ENCODE data around the gene SNX9.
A peak's percentile ranks its signal among the peaks of the same experiment; 100 is the strongest.

Gene SNX9

DNA sequence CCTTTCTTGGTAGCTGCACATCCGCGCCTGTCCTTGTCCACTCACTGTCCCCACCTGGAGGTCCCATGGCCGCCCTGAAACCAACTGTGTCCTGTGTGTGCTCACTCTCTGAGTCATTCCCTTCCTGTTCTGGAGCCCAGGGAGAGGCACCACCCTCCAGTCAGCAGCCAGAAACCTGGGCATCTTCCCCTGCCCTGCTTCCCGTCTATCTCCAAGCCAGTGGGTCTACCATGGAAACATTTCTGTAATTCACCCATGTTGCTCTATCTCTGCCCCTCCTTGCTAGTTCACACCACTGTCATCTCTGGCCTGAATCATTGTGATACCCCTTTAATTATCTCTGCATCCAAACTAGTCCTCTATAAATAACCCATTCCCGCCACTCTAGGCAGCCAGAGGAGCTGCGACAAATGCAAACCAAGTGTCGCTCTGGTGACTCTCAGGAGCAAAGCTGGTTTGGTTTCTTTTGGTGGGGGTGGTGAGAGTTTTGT, 129.9 kb downstream of the SNX9 start:
- Histone ChIP-seq H3K4me3 (ENCODE audit: low read depth in 1 of 2, low read length in 2 of 2) (no peak overlapping the region), H3K36me3 (ENCODE audit: control insufficient read depth in 1 of 2, insufficient read depth in 2 of 2, low read length in 2 of 2) (no peaks in the 10 kb centered on the region), H3K27me3 (ENCODE audit: low read depth, low read length) (no peaks in the 10 kb centered on the region), H3K27ac (ENCODE audit: low read length) (no peak overlapping the region), H3K4me1 (ENCODE audit: control insufficient read depth in 1 of 2, insufficient read depth in 2 of 2, low read length in 2 of 2) (peaks cover 0 to 4% of the 10 kb centered on the region in 2 donors), H3K9me3 (ENCODE audit: control insufficient read depth in 1 of 2, low read length in 2 of 2) (peaks cover 0 to 4% of the 10 kb centered on the region in 2 donors)

DNA sequence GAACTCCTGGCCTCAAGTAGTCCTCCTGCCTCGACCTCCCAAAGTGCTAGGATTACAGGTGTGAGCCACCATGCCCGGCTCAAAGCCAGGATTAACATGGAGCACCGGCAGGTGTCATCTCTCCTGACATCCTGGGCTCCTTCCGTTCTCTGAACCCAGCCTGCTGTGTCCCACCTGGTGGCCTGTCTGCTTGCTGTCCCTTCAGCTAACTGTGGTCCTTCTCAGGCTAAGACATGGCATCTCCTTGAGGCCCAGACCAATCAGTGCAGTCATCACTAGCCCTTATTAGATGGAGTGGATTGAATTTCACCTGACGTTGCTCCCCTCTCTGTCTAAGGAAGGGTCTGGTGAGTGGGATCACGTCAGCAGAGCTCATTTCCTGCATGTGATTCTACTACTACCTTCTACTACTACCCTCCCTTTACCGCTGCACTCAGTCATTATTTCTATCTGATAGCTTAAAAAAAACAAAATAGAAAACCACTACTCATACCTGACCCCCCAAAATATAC, 130.6 kb downstream of the SNX9 start:
- peak overlapping the region; percentile 56 for H3K27ac ChIP-seq (ENCODE audit: low read length)
- peak overlapping the region; percentile 50 to 56 for H3K4me3 ChIP-seq (ENCODE audit: low read depth in 1 of 2, low read length in 2 of 2)
- peaks cover 2 to 11% of the 10 kb centered on the region in 2 donors for H3K9me3 ChIP-seq (ENCODE audit: control insufficient read depth in 1 of 2, low read length in 2 of 2)
- no peaks in the 10 kb centered on the region for H3K36me3 ChIP-seq (ENCODE audit: control insufficient read depth in 1 of 2, insufficient read depth in 2 of 2, low read length in 2 of 2)
- H3K4me1 ChIP-seq (ENCODE audit: control insufficient read depth in 1 of 2, insufficient read depth in 2 of 2, low read length in 2 of 2), result peaks cover 0 to 4% of the 10 kb centered on the region in 2 donors
- no peaks in the 10 kb centered on the region for H3K27me3 ChIP-seq (ENCODE audit: low read depth, low read length)

DNA sequence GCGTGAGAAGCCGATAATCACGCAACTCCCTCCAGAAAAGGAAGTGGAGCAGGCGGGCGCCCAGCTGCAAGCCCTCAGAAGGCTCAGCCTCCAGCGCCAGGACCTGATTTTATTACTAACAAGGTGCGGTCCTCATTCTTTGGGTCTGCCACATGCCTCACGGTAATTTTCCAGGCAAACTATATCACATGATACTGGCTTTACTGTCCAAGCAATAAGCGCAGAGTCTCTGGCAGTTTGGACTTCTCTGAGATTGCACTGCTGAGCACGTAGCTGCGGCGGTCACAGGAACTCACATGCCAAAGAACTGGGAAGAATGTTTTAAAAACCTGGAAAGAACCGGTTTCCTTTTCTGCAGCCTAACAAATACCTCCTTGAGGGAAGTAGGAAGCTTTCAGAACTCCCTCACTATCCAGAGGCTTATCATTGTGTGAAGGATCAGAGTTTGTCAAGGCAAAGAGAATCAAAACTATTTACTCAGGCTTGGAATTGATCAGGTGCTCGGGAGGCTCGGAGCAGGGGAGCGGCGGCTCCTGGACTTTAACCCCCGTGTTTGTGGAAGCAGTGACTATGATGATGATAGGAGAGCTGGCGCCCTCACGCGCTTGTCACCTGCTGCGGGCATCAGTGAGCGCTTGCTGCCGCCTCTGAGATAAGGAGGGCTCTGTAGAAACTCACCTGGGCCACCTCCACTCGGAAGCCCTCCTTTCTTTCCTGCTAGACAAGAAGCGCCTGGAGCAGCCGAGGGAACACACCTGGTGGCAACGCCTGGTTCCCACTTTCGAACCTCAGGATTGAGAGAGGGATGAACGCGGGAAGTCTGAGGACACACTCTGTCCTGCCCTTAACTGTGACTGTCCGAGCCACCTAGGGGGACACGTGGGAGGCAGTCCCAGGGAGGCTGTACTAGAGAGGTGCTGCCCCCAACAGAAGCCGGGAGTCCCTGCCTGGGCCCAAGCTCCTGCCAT, 131.4 kb downstream of the SNX9 start:
- peak overlapping the region; percentile 50 to 56 for H3K4me3 ChIP-seq (ENCODE audit: low read depth in 1 of 2, low read length in 2 of 2)
- peaks cover 9 to 16% of the 10 kb centered on the region in 2 donors for H3K9me3 ChIP-seq (ENCODE audit: control insufficient read depth in 1 of 2, low read length in 2 of 2)
- no peaks in the 10 kb centered on the region for H3K27me3 ChIP-seq (ENCODE audit: low read depth, low read length)
- H3K4me1 ChIP-seq (ENCODE audit: control insufficient read depth in 1 of 2, insufficient read depth in 2 of 2, low read length in 2 of 2), result peaks cover 0 to 4% of the 10 kb centered on the region in 2 donors
- H3K36me3 ChIP-seq (ENCODE audit: control insufficient read depth in 1 of 2, insufficient read depth in 2 of 2, low read length in 2 of 2), result no peaks in the 10 kb centered on the region
- peak overlapping the region; percentile 56 for H3K27ac ChIP-seq (ENCODE audit: low read length)

DNA sequence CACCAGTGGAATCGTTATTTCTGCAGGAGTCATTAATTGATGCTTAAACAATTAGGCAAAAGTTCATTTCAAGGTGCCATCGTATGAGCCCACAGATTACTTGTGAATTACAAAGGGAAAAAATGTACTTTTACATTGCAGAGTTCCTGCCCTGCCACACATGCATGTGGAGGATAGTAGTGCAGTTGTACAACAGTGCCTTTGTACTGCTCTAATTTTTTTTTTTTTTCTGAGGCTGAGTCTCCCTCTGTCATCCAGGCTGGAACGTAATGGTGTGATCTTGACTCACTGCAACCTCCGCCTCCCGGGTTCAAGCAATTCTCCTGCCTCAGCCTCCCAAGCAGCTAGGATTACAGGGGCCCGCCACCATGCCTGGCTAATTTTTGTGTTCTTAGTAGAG, 132.6 kb downstream of the SNX9 start:
- Histone ChIP-seq H3K4me3 (ENCODE audit: low read depth in 1 of 2, low read length in 2 of 2) (no peak overlapping the region), H3K9me3 (ENCODE audit: control insufficient read depth in 1 of 2, low read length in 2 of 2) (peaks cover 16 to 22% of the 10 kb centered on the region in 2 donors), H3K4me1 (ENCODE audit: control insufficient read depth in 1 of 2, insufficient read depth in 2 of 2, low read length in 2 of 2) (peaks cover 0 to 4% of the 10 kb centered on the region in 2 donors), H3K27ac (ENCODE audit: low read length) (no peak overlapping the region), H3K27me3 (ENCODE audit: low read depth, low read length) (no peaks in the 10 kb centered on the region), H3K36me3 (ENCODE audit: control insufficient read depth in 1 of 2, insufficient read depth in 2 of 2, low read length in 2 of 2) (no peaks in the 10 kb centered on the region)

DNA sequence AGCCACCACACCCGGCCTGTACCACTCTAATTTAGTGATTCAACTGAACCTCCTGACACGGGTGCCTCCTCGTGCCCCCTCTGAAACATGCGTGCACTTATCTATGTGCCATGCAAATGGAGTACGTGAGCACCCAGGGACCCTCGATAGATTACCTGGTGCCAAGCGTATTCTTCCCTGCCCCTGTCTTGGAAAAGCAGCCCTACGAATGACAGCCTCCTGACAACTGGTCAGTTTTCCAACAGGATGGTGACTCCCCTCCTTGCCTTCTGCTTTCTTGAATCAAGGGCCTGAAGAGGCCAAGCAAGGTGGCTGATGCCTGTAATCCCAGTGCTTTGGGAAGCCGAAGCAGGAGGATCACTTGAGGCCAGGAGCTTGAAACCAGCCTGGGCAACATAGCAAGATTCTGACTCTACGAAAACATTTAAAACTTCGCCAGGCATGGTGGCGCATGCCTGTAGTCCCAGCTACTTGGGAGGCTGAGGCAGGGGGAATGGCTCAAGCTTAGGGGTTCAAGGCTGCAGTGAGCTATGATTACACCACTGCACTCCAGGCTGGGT, 133.2 kb downstream of the SNX9 start:
- Histone ChIP-seq H3K4me1 (ENCODE audit: control insufficient read depth in 1 of 2, insufficient read depth in 2 of 2, low read length in 2 of 2) (peaks cover 0 to 4% of the 10 kb centered on the region in 2 donors), H3K27me3 (ENCODE audit: low read depth, low read length) (no peaks in the 10 kb centered on the region), H3K9me3 (ENCODE audit: control insufficient read depth in 1 of 2, low read length in 2 of 2) (peaks cover 16 to 22% of the 10 kb centered on the region in 2 donors), H3K27ac (ENCODE audit: low read length) (no peak overlapping the region), H3K4me3 (ENCODE audit: low read depth in 1 of 2, low read length in 2 of 2) (no peak overlapping the region), H3K36me3 (ENCODE audit: control insufficient read depth in 1 of 2, insufficient read depth in 2 of 2, low read length in 2 of 2) (no peaks in the 10 kb centered on the region)

DNA sequence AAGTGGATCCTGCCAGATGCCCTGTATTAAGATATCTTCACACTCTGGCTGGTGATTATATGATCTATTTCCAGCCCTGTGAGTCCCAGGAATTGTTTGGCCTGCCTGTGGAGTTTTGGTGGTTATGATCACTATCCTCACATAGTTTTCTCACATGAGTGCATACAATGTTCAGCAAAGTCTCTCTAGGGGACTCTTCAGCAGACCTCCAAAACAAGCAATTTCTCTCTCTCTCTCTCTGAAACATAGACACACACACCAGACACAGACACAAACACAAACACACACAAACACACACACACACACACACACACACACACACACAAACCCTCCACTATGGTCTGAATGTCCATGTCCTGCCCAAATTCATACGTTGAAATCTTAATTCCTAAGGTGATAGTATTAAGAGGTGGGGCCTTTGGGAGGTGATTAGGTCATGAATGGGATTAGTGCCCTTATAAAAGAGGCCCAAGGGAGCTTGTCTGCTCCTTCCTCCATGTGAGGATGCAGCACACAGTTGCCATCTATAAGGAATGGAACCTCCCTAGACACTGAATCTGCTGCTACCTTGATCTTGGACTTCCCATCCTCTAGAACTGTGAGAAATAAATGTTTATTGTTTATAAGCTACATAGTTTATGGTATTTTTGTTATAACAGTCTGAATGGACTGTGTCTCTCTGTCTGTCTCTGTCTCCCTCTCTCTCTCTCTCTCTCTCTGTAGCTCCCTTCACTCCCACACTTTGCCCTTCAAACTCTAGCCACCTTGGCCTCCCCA, 136.6 kb downstream of the SNX9 start:
- no peaks in the 10 kb centered on the region for H3K36me3 ChIP-seq (ENCODE audit: control insufficient read depth in 1 of 2, insufficient read depth in 2 of 2, low read length in 2 of 2)
- peaks cover 16 to 22% of the 10 kb centered on the region in 2 donors for H3K9me3 ChIP-seq (ENCODE audit: control insufficient read depth in 1 of 2, low read length in 2 of 2)
- peaks cover 0 to 1% of the 10 kb centered on the region in 2 donors for H3K4me1 ChIP-seq (ENCODE audit: control insufficient read depth in 1 of 2, insufficient read depth in 2 of 2, low read length in 2 of 2)
- H3K27ac ChIP-seq (ENCODE audit: low read length), result no peak overlapping the region
- H3K27me3 ChIP-seq (ENCODE audit: low read depth, low read length), result no peaks in the 10 kb centered on the region
- no peak overlapping the region for H3K4me3 ChIP-seq (ENCODE audit: low read depth in 1 of 2, low read length in 2 of 2)

DNA sequence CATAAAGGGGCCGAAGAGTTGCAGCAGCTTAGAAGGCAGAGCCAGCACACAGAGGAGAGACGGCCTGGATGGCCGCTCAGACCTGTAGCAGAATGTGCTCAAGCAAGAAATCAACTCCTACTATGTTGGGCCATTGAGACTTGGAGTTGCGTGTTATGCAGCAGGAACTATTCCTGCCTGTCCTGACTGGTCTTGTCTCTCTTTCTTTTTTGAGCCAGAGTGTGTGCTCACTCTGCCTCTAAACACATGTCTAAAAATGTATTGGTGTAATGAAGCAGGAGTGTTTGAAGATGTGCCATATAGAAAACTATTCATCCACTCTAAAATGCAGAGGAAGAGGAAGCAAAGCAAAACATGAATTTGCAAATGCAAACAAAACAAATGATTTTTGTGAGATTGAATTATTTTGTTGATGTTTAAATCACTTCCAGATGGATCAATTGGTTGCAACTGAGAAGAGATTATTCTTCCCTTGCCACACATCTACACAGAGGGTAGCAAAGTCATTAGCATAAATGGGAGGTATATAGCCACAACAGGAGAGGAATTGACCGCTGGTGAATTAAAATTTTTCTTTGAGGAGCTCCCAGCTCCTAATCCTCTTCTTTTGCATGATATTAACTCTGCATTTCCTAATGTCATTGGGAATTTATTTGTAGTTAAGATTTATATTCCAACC, 138.2 kb downstream of the SNX9 start:
- Histone ChIP-seq H3K4me1 (ENCODE audit: control insufficient read depth in 1 of 2, insufficient read depth in 2 of 2, low read length in 2 of 2) (no peaks in the 10 kb centered on the region), H3K36me3 (ENCODE audit: control insufficient read depth in 1 of 2, insufficient read depth in 2 of 2, low read length in 2 of 2) (no peaks in the 10 kb centered on the region), H3K9me3 (ENCODE audit: control insufficient read depth in 1 of 2, low read length in 2 of 2) (peaks cover 16 to 22% of the 10 kb centered on the region in 2 donors), H3K4me3 (ENCODE audit: low read depth in 1 of 2, low read length in 2 of 2) (no peak overlapping the region), H3K27me3 (ENCODE audit: low read depth, low read length) (no peaks in the 10 kb centered on the region), H3K27ac (ENCODE audit: low read length) (no peak overlapping the region)

DNA sequence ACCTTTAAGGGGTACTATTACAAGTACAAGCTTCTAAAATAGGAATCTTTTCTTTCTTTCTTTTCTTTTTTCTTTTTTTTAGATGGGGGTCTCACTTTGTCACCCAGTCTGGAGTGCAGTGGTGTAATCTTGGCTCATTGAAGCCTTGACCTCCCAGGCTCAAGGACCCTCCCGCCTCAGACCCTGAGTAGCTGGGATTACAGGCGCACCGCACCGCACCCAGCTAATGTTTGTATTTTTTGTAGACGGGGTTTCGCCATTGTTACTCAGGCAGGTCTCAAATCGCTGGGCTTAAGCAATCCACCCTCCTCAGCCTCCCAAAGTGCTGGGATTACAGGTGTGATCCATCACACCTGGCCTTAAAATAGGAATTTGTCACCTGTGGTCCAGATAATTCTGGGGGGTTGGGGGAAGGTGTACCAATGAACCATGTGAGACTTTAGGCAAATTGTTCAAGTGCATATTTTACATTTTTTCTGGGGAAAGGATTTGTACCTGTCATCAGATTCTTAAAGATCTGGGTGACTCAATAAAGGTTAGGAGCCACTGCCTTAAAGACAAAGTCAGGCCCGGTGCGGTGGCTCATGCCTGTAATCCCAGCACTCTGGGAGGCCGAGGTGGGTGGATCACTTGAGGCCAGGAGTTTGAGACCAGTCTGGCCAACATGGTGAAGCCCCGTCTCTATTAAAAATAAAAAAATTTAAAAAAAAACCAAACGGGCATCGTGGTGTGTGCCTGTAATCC, 139.0 kb downstream of the SNX9 start:
- Histone ChIP-seq H3K27ac (ENCODE audit: low read length) (no peak overlapping the region), H3K4me1 (ENCODE audit: control insufficient read depth in 1 of 2, insufficient read depth in 2 of 2, low read length in 2 of 2) (no peaks in the 10 kb centered on the region), H3K27me3 (ENCODE audit: low read depth, low read length) (no peaks in the 10 kb centered on the region), H3K4me3 (ENCODE audit: low read depth in 1 of 2, low read length in 2 of 2) (no peak overlapping the region), H3K9me3 (ENCODE audit: control insufficient read depth in 1 of 2, low read length in 2 of 2) (peaks cover 16 to 22% of the 10 kb centered on the region in 2 donors), H3K36me3 (ENCODE audit: control insufficient read depth in 1 of 2, insufficient read depth in 2 of 2, low read length in 2 of 2) (no peaks in the 10 kb centered on the region)

DNA sequence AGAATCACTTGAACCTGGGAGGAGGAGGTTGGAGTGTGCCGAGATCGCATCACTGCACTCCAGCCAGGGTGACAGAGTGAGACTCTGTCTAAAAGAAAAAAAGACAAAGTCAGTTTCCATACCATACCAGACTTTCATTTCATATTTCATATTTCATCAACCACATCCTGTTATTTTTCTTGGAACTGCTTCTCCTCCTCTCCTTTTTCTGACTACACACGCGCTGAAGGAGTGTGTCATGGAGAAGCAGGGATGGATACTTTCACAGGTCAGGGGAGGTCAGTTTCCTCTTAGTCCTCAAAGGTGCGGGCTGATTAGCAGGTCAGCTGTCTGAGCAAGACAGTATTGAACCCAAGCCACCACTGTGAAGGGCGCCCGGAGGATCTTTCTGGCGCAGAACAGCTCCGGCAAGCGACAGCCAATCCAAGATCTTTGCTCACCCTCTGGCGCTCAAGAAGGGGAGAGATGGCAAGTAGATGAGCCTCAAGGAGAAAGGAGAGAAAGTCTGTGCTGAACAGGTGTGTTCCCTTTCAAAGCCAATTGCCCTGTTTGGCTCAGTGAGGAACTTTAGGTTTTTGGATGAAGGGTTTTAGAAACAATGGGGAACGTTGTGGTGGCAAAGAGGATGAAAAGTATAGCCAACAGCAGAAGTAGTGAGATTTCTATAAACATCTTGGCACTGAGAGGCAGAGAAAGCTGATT, 139.7 kb downstream of the SNX9 start:
- Histone ChIP-seq H3K4me1 (ENCODE audit: control insufficient read depth in 1 of 2, insufficient read depth in 2 of 2, low read length in 2 of 2) (no peaks in the 10 kb centered on the region), H3K27me3 (ENCODE audit: low read depth, low read length) (no peaks in the 10 kb centered on the region), H3K27ac (ENCODE audit: low read length) (no peak overlapping the region)

DNA sequence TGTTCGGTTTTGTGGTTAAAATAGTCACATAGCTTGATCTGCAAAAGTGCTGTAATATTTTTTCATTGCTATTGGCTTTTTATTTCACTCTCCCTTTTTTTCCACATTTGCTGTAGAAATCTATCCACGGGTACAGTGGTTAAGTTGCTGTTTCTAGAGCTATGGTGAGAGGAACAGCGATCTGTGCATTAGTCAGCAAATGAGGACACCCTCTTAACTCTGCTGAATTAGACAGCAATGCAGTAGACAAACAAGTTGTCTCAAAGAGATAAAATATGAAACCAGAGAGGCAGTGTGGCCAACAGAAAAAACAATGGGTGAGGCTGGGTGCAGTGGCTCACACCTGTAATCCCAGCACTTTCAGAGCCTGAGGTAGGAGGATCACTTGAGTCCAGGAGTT, 141.1 kb downstream of the SNX9 start:
- Histone ChIP-seq H3K27ac (ENCODE audit: low read length) (no peak overlapping the region), H3K36me3 (ENCODE audit: control insufficient read depth in 1 of 2, insufficient read depth in 2 of 2, low read length in 2 of 2) (no peaks in the 10 kb centered on the region), H3K4me3 (ENCODE audit: low read depth in 1 of 2, low read length in 2 of 2) (no peak overlapping the region), H3K27me3 (ENCODE audit: low read depth, low read length) (no peaks in the 10 kb centered on the region), H3K9me3 (ENCODE audit: control insufficient read depth in 1 of 2, low read length in 2 of 2) (peaks cover 9% of the 10 kb centered on the region in 2 donors), H3K4me1 (ENCODE audit: control insufficient read depth in 1 of 2, insufficient read depth in 2 of 2, low read length in 2 of 2) (no peaks in the 10 kb centered on the region)

More for the DNA sequence above, 139.7 kb downstream of the SNX9 start:
- H3K9me3 ChIP-seq (ENCODE audit: control insufficient read depth in 1 of 2, low read length in 2 of 2), result peaks cover 16 to 20% of the 10 kb centered on the region in 2 donors
- no peak overlapping the region for H3K4me3 ChIP-seq (ENCODE audit: low read depth in 1 of 2, low read length in 2 of 2)
- no peaks in the 10 kb centered on the region for H3K36me3 ChIP-seq (ENCODE audit: control insufficient read depth in 1 of 2, insufficient read depth in 2 of 2, low read length in 2 of 2)
